Adrenal gland (tissue), 5 donors: ENCODE measurements around the gene GJB4.

ENCODE experiments used
- POLR2A ChIP-seq, 2 donors: fragments of 450-650 bp; IDR thresholded peaks; one replicate each; pipeline ENCODE4 v1.6.1; 2017; ENCODE audit warnings: antibody characterized with exemption in 2 of 2, mild to moderate bottlenecking in 2 of 2, moderate library complexity in 1 of 2
- TF ChIP-seq, protein P1 (sequence below), 6 experiments: fragments of 450-650 bp in 4 of 6; fragments of 200-600 bp in 2 of 6; sonication (generic) in 1 of 6; IDR thresholded peaks; 1 replicate in 5 of 6; 2 replicates in 1 of 6; pipeline versions ENCODE4 v1.5.1 to v1.8.0; 2016 to 2021; ENCODE audit warnings: antibody characterized with exemption in 6 of 6, mild to moderate bottlenecking in 2 of 6, moderate library complexity in 1 of 6
- donor health status: DM: no; HTN: no; CAD: no.

GRCh38 chr1:34808051-34808810, 48.7 kb downstream of the GJB4 start:
- TF ChIP-seq, protein P1, sequence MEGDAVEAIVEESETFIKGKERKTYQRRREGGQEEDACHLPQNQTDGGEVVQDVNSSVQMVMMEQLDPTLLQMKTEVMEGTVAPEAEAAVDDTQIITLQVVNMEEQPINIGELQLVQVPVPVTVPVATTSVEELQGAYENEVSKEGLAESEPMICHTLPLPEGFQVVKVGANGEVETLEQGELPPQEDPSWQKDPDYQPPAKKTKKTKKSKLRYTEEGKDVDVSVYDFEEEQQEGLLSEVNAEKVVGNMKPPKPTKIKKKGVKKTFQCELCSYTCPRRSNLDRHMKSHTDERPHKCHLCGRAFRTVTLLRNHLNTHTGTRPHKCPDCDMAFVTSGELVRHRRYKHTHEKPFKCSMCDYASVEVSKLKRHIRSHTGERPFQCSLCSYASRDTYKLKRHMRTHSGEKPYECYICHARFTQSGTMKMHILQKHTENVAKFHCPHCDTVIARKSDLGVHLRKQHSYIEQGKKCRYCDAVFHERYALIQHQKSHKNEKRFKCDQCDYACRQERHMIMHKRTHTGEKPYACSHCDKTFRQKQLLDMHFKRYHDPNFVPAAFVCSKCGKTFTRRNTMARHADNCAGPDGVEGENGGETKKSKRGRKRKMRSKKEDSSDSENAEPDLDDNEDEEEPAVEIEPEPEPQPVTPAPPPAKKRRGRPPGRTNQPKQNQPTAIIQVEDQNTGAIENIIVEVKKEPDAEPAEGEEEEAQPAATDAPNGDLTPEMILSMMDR (IDR thresholded peaks at IDR 0.05) = no peak
- no peak for TF ChIP-seq POLR2A (IDR thresholded peaks at IDR 0.05)
